HL-60 (cell line): Measurements from ENCODE around the gene SSBP4.

Experiments
- DNase-seq, 2 experiments: peaks; one replicate each; pipeline ENCODE4 v3.0.0-alpha.2; 2010 to 2020; ENCODE audit warnings: low read depth in 1 of 2, low spot score in 1 of 2
- H3K27ac ChIP-seq: fragments of 250-450 bp; sonication (Bioruptor Pico); replicated peaks from 2 replicates; pipeline ENCODE4 v1.5.1; 2020; ENCODE audit warnings: mild to moderate bottlenecking, moderate library complexity
- H3K27me3 ChIP-seq: fragments of 250-450 bp; sonication (Bioruptor Pico); 2 replicates; pipeline ENCODE4 v1.5.1; 2021; ENCODE audit warnings: mild to moderate bottlenecking, moderate library complexity; ENCODE audit not compliant: insufficient read depth, poor library complexity, severe bottlenecking
- H3K4me3 ChIP-seq: replicated peaks from 2 replicates; pipeline ENCODE4 v1.5.1; 2011; ENCODE audit warnings: mild to moderate bottlenecking, control low read depth, low read length; ENCODE audit not compliant: insufficient read depth
- GABPA ChIP-seq: IDR thresholded peaks from 2 replicates; pipeline ENCODE4 v1.6.1; 2012; ENCODE audit warnings: low read depth
- POLR2AphosphoS5 ChIP-seq: IDR thresholded peaks from 2 replicates; pipeline ENCODE4 v1.6.1; 2012; ENCODE audit warnings: low read depth
- SPI1 ChIP-seq: IDR thresholded peaks from 2 replicates; pipeline ENCODE4 v1.6.1; 2012; ENCODE audit warnings: low read depth, mild to moderate bottlenecking, borderline replicate concordance
- TF ChIP-seq, protein P1 (sequence below): IDR thresholded peaks from one replicate; pipeline ENCODE4 v1.5.1; 2011; ENCODE audit warnings: low read length, control low read depth, inconsistent platforms; ENCODE audit not compliant: insufficient read depth
- TF ChIP-seq, protein P2 (sequence below): IDR thresholded peaks from 2 replicates; pipeline ENCODE4 v1.6.1; 2012; ENCODE audit warnings: low read depth; ENCODE audit not compliant: insufficient replicate concordance

Gene SSBP4

DNA sequence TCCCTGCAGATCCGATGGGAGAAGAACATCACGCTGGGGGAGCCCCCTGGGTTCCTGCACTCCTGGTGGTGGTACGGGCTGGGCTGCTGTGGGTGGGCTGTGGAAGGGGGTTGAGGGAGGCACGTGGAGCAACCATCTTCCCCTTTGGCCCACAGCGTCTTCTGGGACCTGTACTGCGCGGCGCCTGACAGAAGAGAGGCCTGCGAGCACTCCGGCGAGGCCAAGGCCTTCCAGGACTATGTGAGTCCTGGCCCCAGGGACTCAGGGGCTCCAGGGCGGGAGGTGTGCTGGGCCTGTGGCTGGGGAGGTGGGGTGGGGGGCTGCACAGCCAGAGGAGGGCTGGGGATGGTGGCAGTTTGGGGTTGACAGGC, 8.5 kb downstream of the SSBP4 start:
- no peak overlapping the region for H3K4me3 ChIP-seq
- H3K27me3 ChIP-seq, result no peaks in the 10 kb centered on the region
- H3K27ac ChIP-seq, result no peak overlapping the region
- DNase-seq, result no peak
- TF ChIP-seq POLR2AphosphoS5 (no peak), SPI1 (no peak), GABPA (no peak)
- TF ChIP-seq, protein P1, sequence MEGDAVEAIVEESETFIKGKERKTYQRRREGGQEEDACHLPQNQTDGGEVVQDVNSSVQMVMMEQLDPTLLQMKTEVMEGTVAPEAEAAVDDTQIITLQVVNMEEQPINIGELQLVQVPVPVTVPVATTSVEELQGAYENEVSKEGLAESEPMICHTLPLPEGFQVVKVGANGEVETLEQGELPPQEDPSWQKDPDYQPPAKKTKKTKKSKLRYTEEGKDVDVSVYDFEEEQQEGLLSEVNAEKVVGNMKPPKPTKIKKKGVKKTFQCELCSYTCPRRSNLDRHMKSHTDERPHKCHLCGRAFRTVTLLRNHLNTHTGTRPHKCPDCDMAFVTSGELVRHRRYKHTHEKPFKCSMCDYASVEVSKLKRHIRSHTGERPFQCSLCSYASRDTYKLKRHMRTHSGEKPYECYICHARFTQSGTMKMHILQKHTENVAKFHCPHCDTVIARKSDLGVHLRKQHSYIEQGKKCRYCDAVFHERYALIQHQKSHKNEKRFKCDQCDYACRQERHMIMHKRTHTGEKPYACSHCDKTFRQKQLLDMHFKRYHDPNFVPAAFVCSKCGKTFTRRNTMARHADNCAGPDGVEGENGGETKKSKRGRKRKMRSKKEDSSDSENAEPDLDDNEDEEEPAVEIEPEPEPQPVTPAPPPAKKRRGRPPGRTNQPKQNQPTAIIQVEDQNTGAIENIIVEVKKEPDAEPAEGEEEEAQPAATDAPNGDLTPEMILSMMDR, result no peak
- TF ChIP-seq, protein P2, sequence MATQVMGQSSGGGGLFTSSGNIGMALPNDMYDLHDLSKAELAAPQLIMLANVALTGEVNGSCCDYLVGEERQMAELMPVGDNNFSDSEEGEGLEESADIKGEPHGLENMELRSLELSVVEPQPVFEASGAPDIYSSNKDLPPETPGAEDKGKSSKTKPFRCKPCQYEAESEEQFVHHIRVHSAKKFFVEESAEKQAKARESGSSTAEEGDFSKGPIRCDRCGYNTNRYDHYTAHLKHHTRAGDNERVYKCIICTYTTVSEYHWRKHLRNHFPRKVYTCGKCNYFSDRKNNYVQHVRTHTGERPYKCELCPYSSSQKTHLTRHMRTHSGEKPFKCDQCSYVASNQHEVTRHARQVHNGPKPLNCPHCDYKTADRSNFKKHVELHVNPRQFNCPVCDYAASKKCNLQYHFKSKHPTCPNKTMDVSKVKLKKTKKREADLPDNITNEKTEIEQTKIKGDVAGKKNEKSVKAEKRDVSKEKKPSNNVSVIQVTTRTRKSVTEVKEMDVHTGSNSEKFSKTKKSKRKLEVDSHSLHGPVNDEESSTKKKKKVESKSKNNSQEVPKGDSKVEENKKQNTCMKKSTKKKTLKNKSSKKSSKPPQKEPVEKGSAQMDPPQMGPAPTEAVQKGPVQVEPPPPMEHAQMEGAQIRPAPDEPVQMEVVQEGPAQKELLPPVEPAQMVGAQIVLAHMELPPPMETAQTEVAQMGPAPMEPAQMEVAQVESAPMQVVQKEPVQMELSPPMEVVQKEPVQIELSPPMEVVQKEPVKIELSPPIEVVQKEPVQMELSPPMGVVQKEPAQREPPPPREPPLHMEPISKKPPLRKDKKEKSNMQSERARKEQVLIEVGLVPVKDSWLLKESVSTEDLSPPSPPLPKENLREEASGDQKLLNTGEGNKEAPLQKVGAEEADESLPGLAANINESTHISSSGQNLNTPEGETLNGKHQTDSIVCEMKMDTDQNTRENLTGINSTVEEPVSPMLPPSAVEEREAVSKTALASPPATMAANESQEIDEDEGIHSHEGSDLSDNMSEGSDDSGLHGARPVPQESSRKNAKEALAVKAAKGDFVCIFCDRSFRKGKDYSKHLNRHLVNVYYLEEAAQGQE, result no peak

GRCh38 chr19:18428173-18428786, 9.1 kb downstream of the SSBP4 start:
- H3K27ac ChIP-seq, result no peak overlapping the region
- DNase-seq, result no peak
- TF ChIP-seq, protein P1, result no peak
- TF ChIP-seq, protein P2, result no peak
- TF ChIP-seq GABPA, result no peak
- H3K4me3 ChIP-seq, result no peak overlapping the region
- no peaks in the 10 kb centered on the region for H3K27me3 ChIP-seq

DNA sequence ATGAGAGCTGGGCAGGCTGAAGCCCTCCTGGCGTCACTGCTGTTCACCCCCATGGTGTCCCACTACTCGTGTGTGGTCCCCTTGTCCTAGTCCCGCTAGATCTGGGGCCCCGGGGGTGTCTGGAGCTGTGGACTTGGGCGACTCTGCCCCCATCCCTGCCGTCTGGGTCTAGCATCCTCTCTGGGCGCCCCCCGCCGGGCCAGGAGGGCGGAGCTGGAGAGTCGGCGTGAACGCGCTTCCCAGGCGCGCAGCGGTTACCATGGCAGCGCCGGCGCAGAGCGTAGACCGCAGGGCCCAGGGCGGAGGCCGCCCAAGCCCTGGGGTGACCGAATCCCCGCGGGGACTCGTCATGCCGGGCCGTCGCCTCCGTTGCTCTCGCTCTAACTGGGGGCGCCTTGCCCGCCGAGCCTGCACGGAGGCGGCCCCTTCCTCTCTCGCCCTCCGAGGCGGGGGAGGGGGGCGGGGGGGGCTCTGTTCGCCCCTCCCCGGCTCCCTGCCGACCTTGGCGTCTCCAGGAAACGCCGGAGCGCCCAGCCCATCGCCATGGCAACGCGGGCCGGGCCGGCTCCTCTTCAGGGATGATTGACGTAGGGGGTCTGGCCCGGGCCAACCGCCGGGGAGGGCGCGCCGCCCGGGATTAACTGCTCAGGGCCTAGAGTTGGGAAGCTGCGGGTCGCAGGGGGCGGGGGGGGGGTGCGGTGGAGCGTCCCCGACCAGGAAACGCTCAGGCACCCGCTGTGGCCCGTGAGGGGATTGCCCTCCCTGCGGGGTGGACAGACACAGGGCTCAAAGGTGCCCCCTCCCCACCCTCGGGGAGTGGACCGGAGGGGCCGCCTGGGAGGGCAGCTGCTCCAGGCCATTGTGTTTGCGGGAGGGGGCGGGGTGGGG, 9.8 kb downstream of the SSBP4 start:
- Histone ChIP-seq H3K27me3 (no peaks in the 10 kb centered on the region), H3K4me3 (no peak overlapping the region), H3K27ac (no peak overlapping the region)
- DNase-seq, result no peak
- TF ChIP-seq, protein P1, result no peak
- TF ChIP-seq, protein P2, result no peak
- no peak for TF ChIP-seq POLR2AphosphoS5
- TF ChIP-seq GABPA, result no peak
- no peak for TF ChIP-seq SPI1
